ENCODE results near the gene GNAI3. TPM values are rescaled to one million over a fixed set of nuclear protein-coding genes. Genes with fewer than 3 reads are reported as not detected.

GNAI3 gene
- polyA plus RNA-seq, 2 of the 4 experiments (the other 2 are of a cell fraction), result 5.3 to 8.7 TPM

DNA sequence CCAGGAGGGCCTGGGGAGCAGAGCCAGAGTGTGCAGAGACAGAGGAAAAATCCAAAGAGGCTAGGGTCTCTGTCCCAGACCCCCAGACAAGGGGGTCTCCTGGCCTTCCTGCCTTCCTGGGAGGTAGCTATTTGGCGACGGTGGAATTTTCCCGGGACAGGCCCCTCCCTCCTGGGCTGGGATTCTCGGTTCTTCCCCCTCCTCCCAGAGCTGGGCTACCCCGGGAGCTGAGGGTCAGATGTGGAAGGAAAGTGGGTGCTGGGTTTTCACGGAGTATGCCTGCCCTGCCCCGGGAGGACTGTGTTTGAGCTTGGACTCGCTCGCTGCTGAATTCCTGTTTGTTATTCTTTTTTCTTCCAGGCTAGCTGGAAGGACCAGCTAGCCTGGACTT is 72.0 kb downstream of the GNAI3 start:
- H3K4me3 ChIP-seq, result peak overlapping the region; percentile 90
- ChIA-PET POLR2A (interaction anchor here (1.4 to 2.2 kb wide), 2 partner anchors 16 to 72 kb away, joined by 3 to 27 read pairs; partner anchors contain the start of gene GNAI3), CTCF (interaction anchor here (0.8 to 1.2 kb wide), 4 partner anchors 9 to 343 kb away, joined by 3 to 5 read pairs (median 3); partner anchors contain the start of gene GNAI3)
- H3K4me2 ChIP-seq, result peak overlapping the region; percentile 89
- DNase-seq (ENCODE audit: low read depth in 1 of 2, low spot score in 1 of 2) (peak; percentile 37 to 69), FAIRE-seq (no peak), ATAC-seq (peak; percentile 63 to 67)
- WGBS (ENCODE audit: missing lambda C conversion rate), result 0% methylated on average over 8 of the region's 9 CpGs
- H3K4me1 ChIP-seq, result peaks cover 31% of the 10 kb centered on the region
- no peak for TF ChIP-seq PHF8 (IDR thresholded peaks at IDR 0.05; ENCODE audit: borderline replicate concordance, low read depth)
- no peak for TF ChIP-seq PBX3 (IDR thresholded peaks at IDR 0.05)
- no peak for TF ChIP-seq NR3C1 (IDR thresholded peaks at IDR 0.05)
- TF ChIP-seq, protein P1, sequence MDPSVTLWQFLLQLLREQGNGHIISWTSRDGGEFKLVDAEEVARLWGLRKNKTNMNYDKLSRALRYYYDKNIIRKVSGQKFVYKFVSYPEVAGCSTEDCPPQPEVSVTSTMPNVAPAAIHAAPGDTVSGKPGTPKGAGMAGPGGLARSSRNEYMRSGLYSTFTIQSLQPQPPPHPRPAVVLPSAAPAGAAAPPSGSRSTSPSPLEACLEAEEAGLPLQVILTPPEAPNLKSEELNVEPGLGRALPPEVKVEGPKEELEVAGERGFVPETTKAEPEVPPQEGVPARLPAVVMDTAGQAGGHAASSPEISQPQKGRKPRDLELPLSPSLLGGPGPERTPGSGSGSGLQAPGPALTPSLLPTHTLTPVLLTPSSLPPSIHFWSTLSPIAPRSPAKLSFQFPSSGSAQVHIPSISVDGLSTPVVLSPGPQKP (IDR thresholded peaks at IDR 0.05; ENCODE audit: low read depth, low read length), result no peak
- TF ChIP-seq SMC3 (IDR thresholded peaks at IDR 0.05), result no peak
- TF ChIP-seq CEBPB (IDR thresholded peaks at IDR 0.05), result no peak
- TF ChIP-seq CBX2 (IDR thresholded peaks at IDR 0.05; ENCODE audit: borderline replicate concordance, low read depth), result no peak
- no peak for TF ChIP-seq ESRRA (IDR thresholded peaks at IDR 0.05; ENCODE audit: borderline replicate concordance, low read length)
- no peak for TF ChIP-seq KDM5A (IDR thresholded peaks at IDR 0.05)
- TF ChIP-seq HDAC2 (IDR thresholded peaks at IDR 0.05), result no peak
- no peak for TF ChIP-seq ZC3H11A (IDR thresholded peaks at IDR 0.05)
- H3K9me3 ChIP-seq, result no peaks in the 10 kb centered on the region
- peak overlapping the region; percentile 93 to 98 for H3K27ac ChIP-seq

DNA sequence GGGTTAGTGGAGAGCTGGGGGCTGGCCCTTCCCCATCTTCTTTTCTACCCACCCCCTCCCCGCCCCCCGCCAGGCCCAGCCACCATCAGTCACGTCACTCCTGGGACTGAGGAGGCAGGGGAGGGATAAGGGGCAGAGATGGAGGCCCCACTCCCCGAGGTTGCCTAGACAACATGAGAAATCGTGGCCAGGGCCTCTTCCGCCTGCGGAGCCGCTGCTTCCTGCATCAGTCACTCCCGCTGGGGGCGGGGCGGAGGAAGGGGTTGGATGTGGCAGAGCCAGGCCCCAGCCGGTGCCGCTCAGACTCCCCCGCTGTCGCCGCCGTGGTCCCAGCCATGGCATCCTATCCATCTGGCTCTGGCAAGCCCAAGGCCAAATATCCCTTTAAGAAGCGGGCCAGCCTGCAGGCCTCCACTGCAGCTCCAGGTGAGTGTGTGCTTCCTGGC is 72.4 kb downstream of the GNAI3 start:
- H3K9me3 ChIP-seq, result no peaks in the 10 kb centered on the region
- H3K4me1 ChIP-seq, result peaks cover 31% of the 10 kb centered on the region
- FAIRE-seq (no peak), DNase-seq (ENCODE audit: low read depth in 1 of 2, low spot score in 1 of 2) (peak; percentile 87 to 92), ATAC-seq (peak; percentile 82 to 88)
- H3K4me2 ChIP-seq, result peak overlapping the region; percentile 89
- WGBS (ENCODE audit: missing lambda C conversion rate), result 0% methylated on average over 1 of the region's 18 CpGs
- peak overlapping the region; percentile 93 to 98 for H3K27ac ChIP-seq
- TF ChIP-seq CTCF (IDR thresholded peaks at IDR 0.05), result no peak
- no peak for TF ChIP-seq BCL3 (IDR thresholded peaks at IDR 0.05)
- TF ChIP-seq ZFP36 (IDR thresholded peaks at IDR 0.05; ENCODE audit: borderline replicate concordance, partially characterized antibody), result no peak
- TF ChIP-seq FOSB (CRISPR knock-in tag; IDR thresholded peaks at IDR 0.05), result no peak
- no peak for TF ChIP-seq PBX3 (IDR thresholded peaks at IDR 0.05)
- no peak for TF ChIP-seq FOXS1 (CRISPR knock-in tag; IDR thresholded peaks at IDR 0.05)
- 0 out of 5 replicates have a peak, but pooled peaks of 1 of the 2 experiments have one; percentile 29 for TF ChIP-seq JUN (IDR thresholded peaks at IDR 0.05)
- TF ChIP-seq RAD21 (conservative IDR thresholded peaks at IDR 0.05 in 1 of 2, IDR thresholded peaks at IDR 0.05 in 1 of 2), result no peak
- TF ChIP-seq TFCP2L1 (CRISPR knock-in tag; IDR thresholded peaks at IDR 0.05), result no peak
- no peak for TF ChIP-seq USF2 (IDR thresholded peaks at IDR 0.05)
- TF ChIP-seq MYC (IDR thresholded peaks at IDR 0.05; ENCODE audit: borderline replicate concordance, low read length), result 0 out of 2 replicates have a peak, but pooled peaks have one; percentile 27
- TF ChIP-seq FOSL2 (IDR thresholded peaks at IDR 0.05), result no peak
- TF ChIP-seq FOSL2 (CRISPR knock-in tag; IDR thresholded peaks at IDR 0.05), result no peak
- no peak for TF ChIP-seq SMC3 (IDR thresholded peaks at IDR 0.05)
- TF ChIP-seq NFE2L2 (conservative IDR thresholded peaks at IDR 0.05; ENCODE audit: low read length), result no peak
- TF ChIP-seq, protein P2, sequence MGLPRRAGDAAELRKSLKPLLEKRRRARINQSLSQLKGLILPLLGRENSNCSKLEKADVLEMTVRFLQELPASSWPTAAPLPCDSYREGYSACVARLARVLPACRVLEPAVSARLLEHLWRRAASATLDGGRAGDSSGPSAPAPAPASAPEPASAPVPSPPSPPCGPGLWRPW (IDR thresholded peaks at IDR 0.05), result no peak
- ChIA-PET POLR2A (interaction anchor here (1.4 to 2.2 kb wide), 2 partner anchors 16 to 72 kb away, joined by 3 to 27 read pairs; partner anchors contain the start of gene GNAI3), CTCF (interaction anchor here (0.8 to 1.2 kb wide), 3 partner anchors 8 to 343 kb away, joined by 3 to 5 read pairs (median 3); partner anchors contain the start of gene GNAI3)
- peak overlapping the region; percentile 90 for H3K4me3 ChIP-seq

Measured in A549 (cell line).